ENCODE data around the gene TMEM35B.
"Not testable (repeated sequence)": the region's sequence is repeated elsewhere in the genome, so short reads cannot be mapped to it uniquely, and the experiment has no call there.

The TMEM35B gene

DNA sequence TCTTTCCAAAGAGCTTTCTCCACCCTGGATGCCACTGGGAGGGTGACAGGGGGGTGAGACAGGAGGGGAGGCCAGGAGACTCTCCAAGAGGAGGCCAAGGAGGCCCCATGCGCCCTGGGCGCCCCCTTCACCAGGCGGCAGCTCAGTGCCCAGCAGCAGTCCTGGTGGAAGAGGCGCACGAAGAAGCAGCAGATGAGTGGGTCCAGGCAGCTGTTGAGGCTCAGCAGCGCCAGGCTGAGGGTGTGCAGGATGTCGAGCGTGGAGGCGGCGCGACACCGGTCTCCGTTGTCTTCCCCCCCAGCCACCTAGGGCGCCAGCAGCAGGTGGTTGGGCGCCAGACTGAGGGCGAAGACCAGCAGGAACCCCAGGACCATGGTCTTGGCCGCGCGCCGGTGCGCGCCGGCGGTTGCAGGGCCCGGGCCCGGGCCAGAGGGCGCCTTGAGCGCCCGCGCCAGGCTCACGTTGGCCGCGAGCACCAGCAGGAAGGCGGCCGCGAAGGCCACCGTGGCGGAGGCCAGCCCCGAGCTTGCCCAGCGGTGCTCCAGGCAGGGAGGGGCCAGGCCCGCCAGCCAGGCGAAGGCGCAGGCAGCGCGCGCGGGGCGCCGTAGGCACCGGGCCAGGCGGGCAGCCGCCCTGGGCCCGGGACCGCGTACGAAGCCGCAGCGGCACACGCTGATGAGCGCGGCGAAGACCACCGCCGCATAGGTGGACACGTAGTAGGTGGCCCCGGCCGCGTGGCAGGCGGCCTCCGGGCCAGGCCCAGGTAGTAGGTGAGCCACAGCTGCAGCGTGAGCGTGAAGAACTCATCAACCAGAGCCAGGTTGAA is 8.6 kb downstream of the TMEM35B start:
- DNase-seq: no peak

GRCh38 chr1:34975771-34976170 is 9.4 kb downstream of the TMEM35B start:
- DNase-seq: no peak

DNA sequence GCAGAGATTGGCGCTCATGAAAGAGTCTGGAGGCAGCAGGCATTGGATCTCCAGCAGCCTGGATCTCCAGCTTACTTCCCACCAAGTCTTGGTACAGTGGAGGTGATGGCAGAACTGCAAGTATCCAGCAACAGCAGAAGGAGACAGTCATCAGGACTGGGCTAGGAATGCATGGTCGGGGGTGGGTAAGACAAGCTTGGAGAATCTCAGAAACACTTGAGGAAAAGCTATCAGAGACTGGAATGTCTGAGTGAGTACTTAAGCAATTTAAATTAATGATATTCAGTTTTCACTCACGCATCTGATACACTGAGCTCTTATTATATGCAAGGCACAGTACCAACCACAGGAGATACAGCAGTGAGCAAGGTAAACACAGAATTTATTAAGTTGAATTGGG is 9.8 kb downstream of the TMEM35B start:
- no peak for DNase-seq

DNA sequence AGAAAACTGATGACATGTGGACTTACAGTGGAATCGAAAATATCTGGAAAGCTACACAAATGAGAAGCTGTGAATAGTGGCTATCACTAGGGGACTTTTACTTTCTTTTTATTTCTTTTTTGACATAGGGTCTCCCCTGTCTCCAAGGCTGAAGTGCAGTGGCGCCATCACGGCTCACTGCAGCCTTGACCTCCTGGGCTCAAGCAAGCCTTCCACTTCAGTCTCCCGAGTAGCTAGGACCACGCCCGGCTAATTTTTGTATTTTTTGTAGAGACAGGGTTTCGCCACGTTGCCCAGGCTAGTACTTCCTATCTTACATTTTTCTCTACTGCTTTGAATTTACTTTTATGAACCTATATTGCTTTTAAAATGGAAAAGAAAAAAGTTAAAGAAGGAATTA is 10.5 kb downstream of the TMEM35B start:
- DNase-seq: no peak

DNA sequence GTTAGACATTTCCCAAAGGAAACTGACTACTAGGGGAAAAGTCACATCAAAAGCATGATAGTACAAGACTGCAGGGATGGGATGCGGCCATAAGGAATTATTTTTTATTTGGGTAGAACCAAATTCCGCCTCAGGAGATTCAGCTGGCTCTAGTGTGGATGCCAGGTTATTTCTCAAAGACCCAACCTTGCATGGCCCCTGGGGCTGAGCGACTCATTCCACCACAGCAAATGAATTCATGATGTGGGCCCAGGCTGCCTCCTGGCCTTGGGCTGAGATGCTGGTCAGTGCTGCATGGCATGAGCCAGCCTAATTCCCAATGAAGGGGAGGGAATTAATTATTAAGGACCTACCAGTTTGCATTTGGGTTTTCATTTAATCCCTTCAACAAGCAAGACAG is 11.8 kb downstream of the TMEM35B start:
- no peak for DNase-seq

GRCh38 chr1:34970829-34971228 is 14.3 kb downstream of the TMEM35B start:
- no peak for DNase-seq

GRCh38 chr1:34970220-34970735 is 14.9 kb downstream of the TMEM35B start:
- DNase-seq: no peak

DNA sequence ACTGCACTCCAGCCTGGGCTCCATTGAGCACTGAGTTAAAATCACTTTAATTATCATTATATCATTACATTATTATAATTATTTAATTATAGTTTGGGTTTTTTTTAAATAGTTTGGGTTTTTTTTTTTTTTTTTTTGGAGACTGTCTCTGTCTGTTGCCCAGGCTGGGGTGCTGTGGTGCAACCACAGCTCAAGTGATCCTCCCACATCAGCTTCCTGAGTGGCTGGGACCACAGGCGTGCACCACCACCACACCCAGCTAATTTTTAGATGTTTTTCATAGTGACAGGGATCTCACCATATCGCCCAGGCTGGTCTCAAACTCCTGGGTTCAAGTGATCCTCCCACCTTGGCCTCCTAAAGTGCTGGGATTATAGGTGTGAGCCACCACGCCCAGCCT is 16.9 kb downstream of the TMEM35B start:
- DNase-seq: not testable (repeated sequence)

- not testable (repeated sequence) for DNase-seq
These were observed 17.5 kb downstream of the TMEM35B start for GRCh38 chr1:34967672-34968071.

DNA sequence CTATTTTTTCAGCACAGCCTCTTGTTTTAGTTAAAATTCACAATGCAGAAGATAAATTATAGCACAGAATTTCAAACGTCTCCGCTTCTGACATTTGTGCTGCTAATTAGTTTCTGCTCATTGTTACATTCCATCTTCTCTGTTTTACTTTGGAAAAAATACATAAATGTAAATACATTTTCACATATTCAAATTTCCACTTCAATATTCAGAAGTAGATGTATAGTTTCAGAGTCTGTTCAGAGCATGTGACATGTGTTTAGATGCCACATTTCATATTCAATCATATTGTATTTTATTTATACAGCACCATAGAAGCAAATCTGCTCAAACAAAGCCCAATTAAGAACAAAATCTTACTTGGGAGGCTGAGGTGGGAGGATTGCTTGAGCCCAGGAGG is 19.6 kb downstream of the TMEM35B start:
- no peak for DNase-seq

GRCh38 chr1:34950428-34950827 is 34.7 kb downstream of the TMEM35B start:
- no peak for DNase-seq

DNA sequence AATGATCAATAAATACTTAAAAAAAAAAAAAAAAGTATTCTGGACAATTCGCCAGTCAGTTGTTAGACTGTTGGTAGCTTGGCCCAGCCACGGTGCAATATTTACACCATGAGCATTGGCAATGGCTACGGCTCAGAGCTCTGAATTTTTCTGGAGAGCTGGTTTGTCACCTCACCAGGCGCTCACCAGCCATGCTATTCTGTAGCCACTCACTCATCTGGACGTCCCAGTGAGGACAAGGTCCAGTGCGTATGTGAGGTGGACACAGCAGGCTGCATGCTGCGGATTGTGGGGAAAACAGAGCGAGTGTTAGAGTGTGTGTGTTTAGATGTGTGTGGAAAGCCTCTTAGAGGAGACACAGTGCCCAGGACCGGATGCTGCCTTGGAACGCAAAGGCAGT is 36.4 kb downstream of the TMEM35B start:
- DNase-seq: not testable (repeated sequence)

DNA sequence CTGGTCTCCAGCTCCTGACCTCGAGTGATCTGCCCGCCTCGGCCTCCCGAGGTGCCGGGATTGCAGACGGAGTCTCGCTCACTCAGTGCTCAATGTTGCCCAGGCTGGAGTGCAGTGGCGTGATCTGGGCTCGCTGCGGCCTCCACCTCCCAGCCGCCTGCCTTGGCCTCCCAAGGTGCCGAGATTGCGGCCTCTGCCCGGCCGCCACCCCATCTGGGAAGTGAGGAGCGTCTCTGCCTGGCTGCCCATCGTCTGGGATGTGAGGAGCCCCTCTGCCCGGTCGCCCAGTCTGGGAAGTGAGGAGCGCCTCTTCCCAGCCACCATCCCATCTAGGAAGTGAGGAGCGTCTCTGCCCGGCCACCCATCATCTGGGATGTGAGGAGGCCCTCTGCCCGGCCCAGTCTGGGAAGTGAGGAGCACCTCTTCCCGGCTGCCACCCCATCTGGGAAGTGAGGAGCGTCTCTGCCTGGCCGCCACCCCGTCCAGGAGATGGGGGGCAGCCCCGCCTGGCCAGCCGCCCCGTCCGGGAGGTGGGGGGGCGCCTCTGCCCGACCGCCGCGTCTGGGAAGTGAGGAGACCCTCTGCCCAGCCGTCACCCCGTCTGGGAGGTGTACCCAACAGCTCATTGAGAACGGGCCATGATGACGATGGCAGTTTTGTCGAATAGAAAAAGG is 37.4 kb downstream of the TMEM35B start:
- DNase-seq: not testable (repeated sequence)

GRCh38 chr1:34946211-34946610 is 38.9 kb downstream of the TMEM35B start:
- DNase-seq: no peak

DNA sequence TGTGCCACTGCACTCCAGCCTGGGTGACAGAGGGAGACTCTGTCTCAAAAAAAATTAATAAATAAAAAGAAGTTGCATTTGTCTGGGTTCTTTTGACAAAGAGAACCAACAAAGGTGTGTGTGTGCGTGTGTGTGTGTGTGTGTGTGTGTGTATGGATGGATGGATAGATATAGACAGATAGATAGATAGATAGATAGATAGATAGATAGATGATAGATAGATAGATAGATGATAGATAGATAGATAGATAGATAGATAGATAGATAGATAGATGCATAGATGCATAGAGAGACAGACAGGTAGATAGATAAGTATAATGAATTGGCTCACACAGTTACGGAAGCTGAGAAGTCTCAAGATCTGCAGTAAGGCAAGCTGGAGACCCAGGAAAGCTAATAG is 43.3 kb downstream of the TMEM35B start:
- DNase-seq: not testable (repeated sequence)

Measured in hypothalamus (tissue), 51 donors.